Parathyroid adenoma (tissue), 2 donors: ENCODE measurements around the gene CLDN3.
A peak's percentile ranks its signal among the peaks of the same experiment; 100 is the strongest.

Experiments
- H2AFZ ChIP-seq: fragments of 300-600 bp; sonication (generic); one replicate; pipeline ENCODE4 v1.7.0; 2017; ENCODE audit warnings: antibody characterized with exemption, mild to moderate bottlenecking
- H3K27ac ChIP-seq: fragments of 300-600 bp; sonication (generic); one replicate; pipeline ENCODE4 v1.7.0; 2017
- H3K27me3 ChIP-seq: fragments of 300-600 bp; sonication (generic); one replicate; pipeline ENCODE4 v1.7.0; 2017; ENCODE audit warnings: low read length; ENCODE audit not compliant: control insufficient read depth, insufficient read depth
- H3K36me3 ChIP-seq: fragments of 300-600 bp; sonication (generic); one replicate; pipeline ENCODE4 v1.7.0; 2017; ENCODE audit warnings: low read length; ENCODE audit not compliant: control insufficient read depth, insufficient read depth
- H3K4me1 ChIP-seq: fragments of 300-600 bp; sonication (generic); one replicate; pipeline ENCODE4 v1.7.0; 2017; ENCODE audit warnings: control low read depth
- H3K4me2 ChIP-seq: fragments of 300-600 bp; sonication (generic); one replicate; pipeline ENCODE4 v1.7.0; 2017; ENCODE audit warnings: low read length
- H3K4me3 ChIP-seq: fragments of 300-600 bp; sonication (generic); one replicate; pipeline ENCODE4 v1.7.0; 2017; ENCODE audit warnings: low read depth, low read length
- H3K79me2 ChIP-seq: fragments of 300-600 bp; sonication (generic); one replicate; pipeline ENCODE4 v1.7.0; 2017; ENCODE audit warnings: control low read depth
- H3K9ac ChIP-seq: fragments of 300-600 bp; sonication (generic); one replicate; pipeline ENCODE4 v1.7.0; 2017; ENCODE audit warnings: mild to moderate bottlenecking
- H3K9me3 ChIP-seq: fragments of 300-600 bp; sonication (generic); one replicate; pipeline ENCODE4 v1.7.0; 2017; ENCODE audit warnings: low read length; ENCODE audit not compliant: control insufficient read depth
- TF ChIP-seq, protein P1 (sequence below): fragments of 300-600 bp; sonication (generic); IDR thresholded peaks from one replicate; pipeline ENCODE4 v1.7.0; 2017; ENCODE audit warnings: antibody characterized with exemption, mild to moderate bottlenecking
- donor health status: primary hyperparathyroidism.

CLDN3 gene

DNA sequence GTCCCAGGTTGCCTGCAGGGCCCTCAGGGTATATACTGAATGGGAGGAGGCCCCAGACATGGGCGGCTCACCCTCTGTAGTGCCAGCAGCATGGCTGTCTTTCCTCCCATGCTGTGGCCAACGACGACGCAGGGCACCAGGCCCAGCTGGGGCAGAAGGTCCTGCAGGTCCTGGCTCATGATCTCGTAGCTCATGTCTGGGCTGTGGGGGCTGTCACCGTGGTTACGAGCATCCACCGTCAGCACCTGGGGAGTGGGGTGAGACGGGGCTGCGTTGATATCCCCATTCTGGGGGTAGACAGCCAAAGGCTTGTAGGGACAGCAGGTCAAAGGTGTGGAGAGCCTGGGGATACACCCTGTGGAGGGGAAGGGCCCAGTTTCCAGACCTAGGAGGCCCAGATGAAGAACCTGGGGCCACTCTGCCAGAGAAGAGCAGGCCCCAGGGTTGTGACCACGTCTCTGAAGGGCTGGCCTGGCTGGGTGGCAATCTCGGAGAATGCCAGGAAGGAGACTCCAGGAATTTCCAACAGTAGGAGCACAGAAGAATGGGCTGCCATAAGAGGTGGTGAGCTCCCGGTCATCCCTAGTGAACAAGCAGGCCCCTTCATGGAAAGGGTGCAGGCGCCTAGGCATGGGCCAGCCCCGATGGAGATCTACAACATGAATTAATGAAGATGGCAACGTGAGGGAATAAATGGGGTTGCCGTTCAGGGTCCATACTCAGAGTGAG is 32.4 kb downstream of the CLDN3 start:
- Histone ChIP-seq H3K79me2 (no peaks in the 10 kb centered on the region), H3K4me2 (peak overlapping the region; percentile 93), H3K27ac (no peak overlapping the region), H3K9ac (peak overlapping the region; percentile 24), H2AFZ (no peak overlapping the region), H3K4me3 (peak overlapping the region; percentile 81), H3K27me3 (no peaks in the 10 kb centered on the region), H3K4me1 (peaks cover 21% of the 10 kb centered on the region), H3K9me3 (no peaks in the 10 kb centered on the region), H3K36me3 (no peaks in the 10 kb centered on the region)
- TF ChIP-seq, protein P1, sequence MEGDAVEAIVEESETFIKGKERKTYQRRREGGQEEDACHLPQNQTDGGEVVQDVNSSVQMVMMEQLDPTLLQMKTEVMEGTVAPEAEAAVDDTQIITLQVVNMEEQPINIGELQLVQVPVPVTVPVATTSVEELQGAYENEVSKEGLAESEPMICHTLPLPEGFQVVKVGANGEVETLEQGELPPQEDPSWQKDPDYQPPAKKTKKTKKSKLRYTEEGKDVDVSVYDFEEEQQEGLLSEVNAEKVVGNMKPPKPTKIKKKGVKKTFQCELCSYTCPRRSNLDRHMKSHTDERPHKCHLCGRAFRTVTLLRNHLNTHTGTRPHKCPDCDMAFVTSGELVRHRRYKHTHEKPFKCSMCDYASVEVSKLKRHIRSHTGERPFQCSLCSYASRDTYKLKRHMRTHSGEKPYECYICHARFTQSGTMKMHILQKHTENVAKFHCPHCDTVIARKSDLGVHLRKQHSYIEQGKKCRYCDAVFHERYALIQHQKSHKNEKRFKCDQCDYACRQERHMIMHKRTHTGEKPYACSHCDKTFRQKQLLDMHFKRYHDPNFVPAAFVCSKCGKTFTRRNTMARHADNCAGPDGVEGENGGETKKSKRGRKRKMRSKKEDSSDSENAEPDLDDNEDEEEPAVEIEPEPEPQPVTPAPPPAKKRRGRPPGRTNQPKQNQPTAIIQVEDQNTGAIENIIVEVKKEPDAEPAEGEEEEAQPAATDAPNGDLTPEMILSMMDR = no peak

DNA sequence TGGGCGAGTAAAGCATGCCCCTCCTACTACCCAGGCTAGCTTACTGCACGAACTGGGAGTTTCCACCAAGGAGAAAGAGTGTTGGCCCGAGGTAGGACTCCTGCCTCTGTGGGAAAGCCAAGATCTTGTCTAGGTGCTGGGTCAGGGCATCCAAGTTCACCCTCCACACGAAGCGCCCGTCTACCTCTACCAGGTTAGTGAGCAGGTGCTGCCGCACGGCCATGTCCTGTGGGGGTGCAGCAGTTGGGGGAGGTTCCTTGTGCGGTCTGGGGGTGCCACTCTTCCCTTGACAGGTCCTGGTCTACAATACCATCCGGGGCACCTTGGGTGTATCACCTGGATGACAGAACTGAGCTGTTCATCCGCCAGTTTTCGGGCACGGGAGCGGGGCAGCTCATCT is 33.2 kb downstream of the CLDN3 start:
- H3K9ac ChIP-seq = no peak overlapping the region
- TF ChIP-seq, protein P1 = no peak
- H3K79me2 ChIP-seq = no peaks in the 10 kb centered on the region
- H3K4me2 ChIP-seq = no peak overlapping the region
- no peak overlapping the region for H2AFZ ChIP-seq
- peaks cover 13% of the 10 kb centered on the region for H3K4me1 ChIP-seq
- H3K27ac ChIP-seq = no peak overlapping the region
- no peak overlapping the region for H3K4me3 ChIP-seq
- H3K9me3 ChIP-seq = no peaks in the 10 kb centered on the region
- no peaks in the 10 kb centered on the region for H3K36me3 ChIP-seq
- H3K27me3 ChIP-seq = no peaks in the 10 kb centered on the region

DNA sequence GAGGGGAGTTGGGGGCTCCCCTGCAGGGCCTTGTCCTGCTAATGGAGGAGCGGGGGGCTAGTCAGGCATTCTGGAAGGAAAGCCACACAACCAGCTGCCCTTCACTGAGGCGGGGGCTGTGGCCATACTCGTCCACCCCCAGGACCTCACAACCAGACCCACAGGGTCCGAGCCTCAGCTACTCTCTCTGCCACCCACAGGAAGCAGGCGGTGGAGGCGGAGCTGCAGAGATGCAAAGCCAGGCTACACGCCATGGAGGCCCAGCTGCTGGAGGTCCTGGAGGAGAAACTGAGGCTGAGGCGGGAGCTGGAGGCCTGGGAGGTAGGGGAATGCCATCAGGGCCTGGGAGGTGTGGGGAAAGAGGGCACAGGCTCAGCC is 34.6 kb downstream of the CLDN3 start:
- Histone ChIP-seq H3K27ac (no peak overlapping the region), H3K4me3 (no peak overlapping the region), H3K36me3 (no peaks in the 10 kb centered on the region), H3K4me2 (no peak overlapping the region), H2AFZ (no peak overlapping the region), H3K79me2 (no peaks in the 10 kb centered on the region), H3K4me1 (peaks cover 7% of the 10 kb centered on the region), H3K9me3 (no peaks in the 10 kb centered on the region), H3K27me3 (no peaks in the 10 kb centered on the region), H3K9ac (no peak overlapping the region)
- TF ChIP-seq, protein P1 = no peak

DNA sequence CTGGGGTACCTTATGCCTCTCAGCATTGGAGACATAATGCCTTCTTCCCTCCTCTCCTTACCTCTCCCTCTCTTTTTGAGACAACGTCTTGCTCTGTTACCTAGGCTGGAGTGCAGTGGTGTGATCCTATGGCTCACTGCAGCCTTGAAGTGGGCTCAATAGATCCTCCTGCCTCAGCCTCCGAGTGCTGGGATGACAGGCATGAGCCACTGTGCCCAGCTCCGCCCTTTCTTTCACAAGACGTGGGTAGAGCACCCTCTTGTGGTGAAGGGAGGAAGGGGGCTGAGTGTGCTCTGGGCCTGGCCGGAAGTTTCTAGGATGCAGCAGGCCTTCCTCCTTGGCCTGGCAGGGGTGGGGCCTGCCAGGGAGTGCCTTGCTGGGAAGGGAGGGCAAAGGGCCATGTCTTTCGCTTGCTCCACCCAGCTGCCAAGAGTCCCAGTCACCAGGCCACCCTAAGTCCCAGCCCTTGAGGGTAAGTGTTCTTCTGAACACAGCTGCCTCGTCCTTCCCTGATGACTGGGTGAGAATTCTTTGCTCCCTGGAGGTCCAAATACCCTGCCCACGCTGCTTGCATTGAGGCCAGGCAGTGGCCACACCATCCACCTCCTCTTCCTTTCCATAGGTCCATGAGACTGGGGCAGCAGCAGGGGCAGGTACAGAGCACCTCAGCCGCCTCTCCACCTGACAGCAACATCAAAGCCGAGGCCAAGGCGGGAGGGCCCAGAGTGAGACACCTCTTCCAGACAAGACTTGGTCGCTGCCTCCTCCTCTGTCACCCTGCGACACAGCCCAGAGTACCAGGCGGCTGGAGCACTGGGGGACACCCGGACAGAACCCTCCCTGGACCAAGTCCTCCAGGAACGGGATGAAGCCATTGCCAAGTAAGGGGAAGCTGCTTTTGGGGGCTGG is 35.2 kb downstream of the CLDN3 start:
- Histone ChIP-seq H2AFZ (peak overlapping the region; percentile 31), H3K4me3 (no peak overlapping the region), H3K9me3 (no peaks in the 10 kb centered on the region), H3K27ac (peak overlapping the region; percentile 30), H3K4me2 (no peak overlapping the region), H3K27me3 (no peaks in the 10 kb centered on the region), H3K36me3 (no peaks in the 10 kb centered on the region), H3K9ac (no peak overlapping the region), H3K79me2 (no peaks in the 10 kb centered on the region), H3K4me1 (peaks cover 7% of the 10 kb centered on the region)
- TF ChIP-seq, protein P1 = peak; percentile 85
